Trophoblast cell (in vitro differentiated cells and primary cell): ENCODE measurements around the gene PALM2AKAP2.

Experiments
- DNase-seq, 2 donors: peaks; one replicate each; pipeline ENCODE4 v3.0.0-alpha.2; 2016
- H2AFZ ChIP-seq: 2 replicates; pipeline ENCODE4 v1.6.1; 2013; ENCODE audit warnings: low read length, moderate library complexity, mild to moderate bottlenecking; ENCODE audit not compliant: insufficient read depth, poor library complexity
- H2AK5ac ChIP-seq: 2 replicates; pipeline ENCODE4 v1.6.1; 2013; ENCODE audit warnings: mild to moderate bottlenecking, low read length
- H2BK120ac ChIP-seq: 2 replicates; pipeline ENCODE4 v1.6.1; 2013; ENCODE audit warnings: low read length, mild to moderate bottlenecking, moderate library complexity; ENCODE audit not compliant: insufficient read depth, poor library complexity
- H2BK12ac ChIP-seq: 2 replicates; pipeline ENCODE4 v1.6.1; 2013; ENCODE audit warnings: mild to moderate bottlenecking, low read length, moderate library complexity
- H2BK5ac ChIP-seq: 2 replicates; pipeline ENCODE4 v1.6.1; 2013; ENCODE audit warnings: low read length, low read depth, moderate library complexity, mild to moderate bottlenecking; ENCODE audit not compliant: poor library complexity
- H3K14ac ChIP-seq: 2 replicates; pipeline ENCODE4 v1.6.1; 2013; ENCODE audit warnings: mild to moderate bottlenecking, low read length
- H3K18ac ChIP-seq: 2 replicates; pipeline ENCODE4 v1.6.1; 2013; ENCODE audit warnings: mild to moderate bottlenecking, low read length
- H3K23ac ChIP-seq: 2 replicates; pipeline ENCODE4 v1.6.1; 2013; ENCODE audit warnings: low read length
- H3K27ac ChIP-seq: 2 replicates; pipeline ENCODE4 v1.5.1; 2013; ENCODE audit warnings: low read depth, mild to moderate bottlenecking, inconsistent platforms, low read length, moderate library complexity
- H3K27me3 ChIP-seq: 2 replicates; pipeline ENCODE4 v1.6.1; 2013; ENCODE audit warnings: inconsistent platforms, mild to moderate bottlenecking, low read length, moderate library complexity; ENCODE audit not compliant: insufficient read depth
- H3K36me3 ChIP-seq, 2 experiments: 1 replicate in 1 of 2; 2 replicates in 1 of 2; pipeline ENCODE4 v1.6.1; 2013; ENCODE audit warnings: low read length in 2 of 2, mild to moderate bottlenecking in 2 of 2, moderate library complexity in 1 of 2; ENCODE audit not compliant: insufficient read depth in 2 of 2, control insufficient read depth in 1 of 2
- H3K4ac ChIP-seq: 2 replicates; pipeline ENCODE4 v1.6.1; 2013; ENCODE audit warnings: low read depth, mild to moderate bottlenecking, low read length, moderate library complexity
- H3K4me1 ChIP-seq, 2 experiments: 1 replicate in 1 of 2; 2 replicates in 1 of 2; pipeline ENCODE4 v1.6.1; 2013; ENCODE audit warnings: low read length in 2 of 2, mild to moderate bottlenecking in 2 of 2, moderate library complexity in 1 of 2; ENCODE audit not compliant: insufficient read depth in 2 of 2, control insufficient read depth in 1 of 2
- H3K4me2 ChIP-seq: 2 replicates; pipeline ENCODE4 v1.6.1; 2013; ENCODE audit warnings: inconsistent platforms, mild to moderate bottlenecking, low read length, moderate library complexity
- H3K4me3 ChIP-seq: 2 replicates; pipeline ENCODE4 v1.5.1; 2013; ENCODE audit warnings: mild to moderate bottlenecking, low read depth, low read length, inconsistent platforms
- H3K79me1 ChIP-seq: one replicate; pipeline ENCODE4 v1.6.1; 2013; ENCODE audit warnings: low read length
- H3K79me2 ChIP-seq: 2 replicates; pipeline ENCODE4 v1.6.1; 2013; ENCODE audit warnings: low read length, mild to moderate bottlenecking; ENCODE audit not compliant: control insufficient read depth, insufficient read depth, poor library complexity
- H3K9ac ChIP-seq: 2 replicates; pipeline ENCODE4 v1.6.1; 2013; ENCODE audit warnings: mild to moderate bottlenecking, low read length
- H3K9me3 ChIP-seq: 2 replicates; pipeline ENCODE4 v1.6.1; 2013; ENCODE audit warnings: low read depth, mild to moderate bottlenecking, control low read depth, inconsistent platforms, low read length; ENCODE audit not compliant: insufficient read depth
- H4K12ac ChIP-seq: 2 replicates; pipeline ENCODE4 v1.6.1; 2013; ENCODE audit warnings: low read depth, mild to moderate bottlenecking, low read length, moderate library complexity
- H4K8ac ChIP-seq: 2 replicates; pipeline ENCODE4 v1.6.1; 2013; ENCODE audit warnings: low read depth, mild to moderate bottlenecking, low read length, moderate library complexity
- H4K91ac ChIP-seq: one replicate; pipeline ENCODE4 v1.6.1; 2013; ENCODE audit warnings: low read depth, mild to moderate bottlenecking, low read length, moderate library complexity
- WGBS: extraction: QIAGEN DNeasy Blood & Tissue Kit; methylation state at CpG from one replicate; pipeline ENCODE4 v1.1.7; 2013; ENCODE audit warnings: missing lambda C conversion rate; ENCODE audit not compliant: insufficient read length, insufficient coverage; ENCODE audit errors: extremely low coverage; 5-methylcytosine and 5-hydroxymethylcytosine counted together

PALM2AKAP2 gene

DNA sequence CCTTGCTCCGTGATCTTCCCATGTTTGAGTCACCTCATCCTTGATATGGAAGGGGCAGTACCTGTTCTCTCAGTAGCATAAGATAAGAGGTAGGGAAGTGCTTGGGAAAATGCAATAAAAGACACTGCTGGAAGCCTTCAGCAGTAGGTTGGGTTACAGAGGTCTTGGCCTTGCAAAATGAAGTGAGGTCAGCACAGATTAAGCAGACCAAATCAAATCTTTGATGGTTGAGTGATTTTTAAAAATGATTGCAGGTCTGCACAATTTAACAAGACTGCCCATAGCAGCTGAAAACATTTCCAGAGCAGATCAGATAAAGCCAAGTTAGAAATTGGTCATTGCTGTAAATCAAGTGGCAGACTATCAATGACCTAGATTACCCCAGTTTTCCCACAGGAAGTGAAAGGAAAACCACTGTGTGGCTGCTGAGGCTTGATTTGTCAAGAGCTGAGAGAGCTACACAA is 32.9 kb downstream of the PALM2AKAP2 start:
- Histone ChIP-seq H3K4me1 (peaks cover 3 to 6% of the 10 kb centered on the region in 2 experiments), H3K79me1 (no peaks in the 10 kb centered on the region), H2BK5ac (no peak overlapping the region), H3K27ac (no peak overlapping the region), H3K36me3 (no peaks in the 10 kb centered on the region), H2AK5ac (no peak overlapping the region), H4K8ac (no peak overlapping the region), H3K9me3 (peaks cover 2% of the 10 kb centered on the region), H3K14ac (no peak overlapping the region), H3K18ac (no peak overlapping the region), H4K91ac (no peak overlapping the region), H4K12ac (no peak overlapping the region), H3K4ac (no peak overlapping the region), H2BK120ac (no peak overlapping the region), H3K4me2 (no peak overlapping the region), H2BK12ac (no peak overlapping the region), H2AFZ (no peak overlapping the region), H3K4me3 (no peak overlapping the region), H3K23ac (no peak overlapping the region), H3K9ac (no peak overlapping the region), H3K79me2 (no peaks in the 10 kb centered on the region), H3K27me3 (no peaks in the 10 kb centered on the region)
- no CpG with 5 or more reads among the region's 1 CpG for WGBS
- DNase-seq = no peak

DNA sequence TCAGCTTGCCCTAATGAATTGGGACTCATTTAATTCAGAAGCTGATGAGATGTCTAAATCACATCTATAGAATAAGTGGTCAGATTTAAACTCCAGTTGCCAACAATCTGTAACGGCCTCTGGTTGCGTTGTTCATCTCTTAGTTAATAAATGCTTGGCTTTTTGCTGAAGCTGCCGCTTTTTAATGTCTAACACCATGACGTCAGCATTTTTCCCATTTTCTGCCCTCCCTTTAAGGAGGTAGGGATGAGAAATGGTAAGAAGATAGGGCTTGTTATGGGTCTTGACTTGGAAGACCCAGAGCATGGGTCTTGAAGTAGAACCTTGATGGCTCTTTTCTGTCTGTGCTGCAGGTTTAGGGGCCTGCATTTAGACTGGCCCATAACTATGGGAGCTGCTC is 33.3 kb downstream of the PALM2AKAP2 start:
- Histone ChIP-seq H3K27ac (no peak overlapping the region), H2BK5ac (no peak overlapping the region), H4K12ac (no peak overlapping the region), H3K18ac (no peak overlapping the region), H3K9me3 (peaks cover 2% of the 10 kb centered on the region), H4K91ac (no peak overlapping the region), H3K36me3 (no peaks in the 10 kb centered on the region), H3K23ac (no peak overlapping the region), H2BK12ac (no peak overlapping the region), H3K79me2 (no peaks in the 10 kb centered on the region), H3K4me3 (no peak overlapping the region), H2AFZ (no peak overlapping the region), H3K4ac (no peak overlapping the region), H3K4me2 (no peak overlapping the region), H4K8ac (no peak overlapping the region), H3K4me1 (peaks cover 3 to 6% of the 10 kb centered on the region in 2 experiments), H3K79me1 (no peaks in the 10 kb centered on the region), H3K27me3 (no peaks in the 10 kb centered on the region), H3K14ac (no peak overlapping the region), H2BK120ac (no peak overlapping the region), H3K9ac (no peak overlapping the region), H2AK5ac (no peak overlapping the region)
- no peak for DNase-seq
- no CpG with 5 or more reads among the region's 4 CpGs for WGBS

DNA sequence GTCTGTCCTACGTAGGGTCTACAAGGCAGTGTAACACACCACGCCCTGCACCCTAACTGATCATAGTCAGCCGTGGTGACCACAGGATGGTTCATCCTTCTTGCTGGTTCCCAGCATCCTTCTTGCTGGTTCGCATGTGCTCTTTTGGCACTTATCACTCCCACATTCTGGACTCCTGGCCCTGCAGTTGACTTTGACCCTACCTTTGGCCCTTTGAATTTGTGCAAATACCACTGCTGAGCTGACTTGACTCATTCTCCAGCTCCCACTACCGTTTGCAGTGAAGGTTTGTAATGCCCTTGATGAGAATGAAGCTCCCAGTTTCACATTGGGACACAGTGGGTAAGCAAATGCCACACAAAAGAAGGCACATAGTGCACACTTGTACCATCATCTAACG is 33.8 kb downstream of the PALM2AKAP2 start:
- H3K23ac ChIP-seq = no peak overlapping the region
- no peak overlapping the region for H2BK5ac ChIP-seq
- no peak overlapping the region for H4K91ac ChIP-seq
- H3K9me3 ChIP-seq = peaks cover 2% of the 10 kb centered on the region
- H2BK12ac ChIP-seq = no peak overlapping the region
- no CpG with 5 or more reads among the region's 6 CpGs for WGBS
- peaks cover 3 to 6% of the 10 kb centered on the region in 2 experiments for H3K4me1 ChIP-seq
- no peak overlapping the region for H3K27ac ChIP-seq
- no peak overlapping the region for H4K12ac ChIP-seq
- H4K8ac ChIP-seq = no peak overlapping the region
- no peak overlapping the region for H2BK120ac ChIP-seq
- no peak overlapping the region for H3K4ac ChIP-seq
- H3K27me3 ChIP-seq = no peaks in the 10 kb centered on the region
- H3K14ac ChIP-seq = no peak overlapping the region
- no peak overlapping the region for H3K18ac ChIP-seq
- H2AK5ac ChIP-seq = no peak overlapping the region
- H3K79me2 ChIP-seq = no peaks in the 10 kb centered on the region
- no peak overlapping the region for H3K9ac ChIP-seq
- H3K4me2 ChIP-seq = no peak overlapping the region
- H3K4me3 ChIP-seq = no peak overlapping the region
- H2AFZ ChIP-seq = no peak overlapping the region
- no peaks in the 10 kb centered on the region for H3K79me1 ChIP-seq
- no peak for DNase-seq
- H3K36me3 ChIP-seq = no peaks in the 10 kb centered on the region

DNA sequence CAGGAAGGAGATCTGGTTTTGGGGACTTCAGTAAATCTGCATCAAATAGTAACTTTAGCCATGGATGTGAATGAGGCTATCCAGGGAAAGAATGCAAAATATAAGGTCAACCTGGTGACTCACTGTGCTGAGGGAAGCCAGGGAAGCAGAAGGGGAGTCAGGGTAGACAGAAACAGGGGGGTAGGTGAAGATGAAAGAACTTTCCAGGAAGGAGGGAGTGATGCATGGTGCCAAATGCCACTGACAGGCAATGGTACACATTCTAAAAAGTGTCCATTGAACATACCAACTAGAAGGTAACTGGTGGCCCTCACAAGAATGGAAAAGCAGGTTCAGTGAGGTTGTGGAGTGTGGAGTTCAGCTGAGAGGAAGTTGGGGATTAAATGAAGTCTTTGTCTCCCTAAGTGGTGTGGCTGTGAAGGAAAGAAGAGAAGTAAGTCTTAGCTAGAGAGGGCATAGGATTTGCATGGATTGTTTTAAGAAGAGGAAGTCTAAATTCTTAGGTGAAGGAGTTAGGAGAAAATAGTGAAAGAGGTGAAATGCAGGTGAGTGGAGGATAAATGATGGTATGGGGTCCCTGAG is 35.5 kb downstream of the PALM2AKAP2 start:
- H3K36me3 ChIP-seq = no peaks in the 10 kb centered on the region
- H3K27ac ChIP-seq = no peak overlapping the region
- no peak overlapping the region for H2AK5ac ChIP-seq
- H3K79me2 ChIP-seq = no peaks in the 10 kb centered on the region
- H4K8ac ChIP-seq = no peak overlapping the region
- no peaks in the 10 kb centered on the region for H3K27me3 ChIP-seq
- H2AFZ ChIP-seq = no peak overlapping the region
- no peak overlapping the region for H2BK12ac ChIP-seq
- H3K14ac ChIP-seq = no peak overlapping the region
- no peak overlapping the region for H3K4me2 ChIP-seq
- no peak for DNase-seq
- no peak overlapping the region for H3K9ac ChIP-seq
- H2BK120ac ChIP-seq = no peak overlapping the region
- H3K79me1 ChIP-seq = no peaks in the 10 kb centered on the region
- H3K18ac ChIP-seq = no peak overlapping the region
- H3K4me3 ChIP-seq = no peak overlapping the region
- peaks cover 2% of the 10 kb centered on the region for H3K9me3 ChIP-seq
- H3K23ac ChIP-seq = no peak overlapping the region
- H3K4me1 ChIP-seq = peaks cover 3 to 6% of the 10 kb centered on the region in 2 experiments
- no peak overlapping the region for H2BK5ac ChIP-seq
- no peak overlapping the region for H4K12ac ChIP-seq
- H4K91ac ChIP-seq = no peak overlapping the region
- H3K4ac ChIP-seq = no peak overlapping the region
